Endodermal cell (in vitro differentiated cells): ENCODE results near the gene HDLBP. TPM values are rescaled to one million over a fixed set of nuclear protein-coding genes. Genes with fewer than 3 reads are reported as not detected.
"Not testable (repeated sequence)": the region's sequence is repeated elsewhere in the genome, so short reads cannot be mapped to it uniquely, and the experiment has no call there.

ENCODE experiments used
- DNase-seq: peaks from one replicate; pipeline ENCODE4 v3.0.0-alpha.2; 2017
- H3K27ac ChIP-seq: 2 replicates; pipeline ENCODE4 v1.5.1; 2013; ENCODE audit warnings: mild to moderate bottlenecking, low read depth, low read length, moderate library complexity
- H3K27me3 ChIP-seq: 2 replicates; pipeline ENCODE4 v1.6.1; 2013; ENCODE audit warnings: mild to moderate bottlenecking, low read length, moderate library complexity; ENCODE audit not compliant: insufficient read depth, control insufficient read depth, poor library complexity, severe bottlenecking
- H3K36me3 ChIP-seq: 2 replicates; pipeline ENCODE4 v1.7.0; 2013; ENCODE audit warnings: mild to moderate bottlenecking, low read length, moderate library complexity; ENCODE audit not compliant: control insufficient read depth, insufficient read depth
- H3K4me1 ChIP-seq: one replicate; pipeline ENCODE4 v1.7.0; 2013; ENCODE audit warnings: low read length; ENCODE audit not compliant: control insufficient read depth, insufficient read depth
- H3K4me3 ChIP-seq: 2 replicates; pipeline ENCODE4 v1.5.1; 2013; ENCODE audit warnings: mild to moderate bottlenecking, low read length, moderate library complexity
- H3K9ac ChIP-seq: 2 replicates; pipeline ENCODE4 v1.6.1; 2013; ENCODE audit warnings: mild to moderate bottlenecking, low read length, moderate library complexity; ENCODE audit not compliant: poor library complexity, severe bottlenecking; ENCODE audit errors: extremely low read depth
- H3K9me3 ChIP-seq: 2 replicates; pipeline ENCODE4 v1.6.1; 2013; ENCODE audit warnings: mild to moderate bottlenecking, low read length, moderate library complexity; ENCODE audit not compliant: control insufficient read depth
- H3K27ac Mint-ChIP-seq: 2 replicates; pipeline ENCODE4 v1.8.0; 2020; ENCODE audit warnings: mixed read lengths
- H3K27me3 Mint-ChIP-seq: 2 replicates; pipeline ENCODE4 v1.8.0; 2021; ENCODE audit warnings: mild to moderate bottlenecking, mixed read lengths; ENCODE audit not compliant: insufficient read depth
- H3K36me3 Mint-ChIP-seq: 2 replicates; pipeline ENCODE4 v1.8.0; 2020; ENCODE audit warnings: low read depth, mixed read lengths
- H3K4me1 Mint-ChIP-seq: 2 replicates; pipeline ENCODE4 v1.8.0; 2020; ENCODE audit warnings: mixed read lengths
- H3K4me3 Mint-ChIP-seq: 2 replicates; pipeline ENCODE4 v1.8.0; 2020; ENCODE audit warnings: mild to moderate bottlenecking, moderate library complexity, mixed read lengths
- H3K9me3 Mint-ChIP-seq: 2 replicates; pipeline ENCODE4 v1.8.0; 2020; ENCODE audit warnings: mild to moderate bottlenecking, mixed read lengths
- WGBS, 2 experiments: methylation state at CpG; one replicate each; pipeline versions ENCODE4 v1.1.5 to v1.1.7; 2013; ENCODE audit warnings: missing lambda C conversion rate in 2 of 2, mixed read lengths in 1 of 2; ENCODE audit not compliant: insufficient coverage in 1 of 2, insufficient read length in 1 of 2; 5-methylcytosine and 5-hydroxymethylcytosine counted together
- total RNA-seq, 2 donors: library from RNA; stranded (reverse); fragmentation: NEBNext Ultra II Directional in 1 of 2; extraction: Animal tissue kit (Norgen Biotek cat#: 25700) in 1 of 2; gene quantifications; 2 replicates in 1 of 2; 3 replicates in 1 of 2; pipeline ENCODE4 v1.2.1, GENCODE V29; 2021
- TF ChIP-seq, protein P1 (sequence below): fragments of 200-600 bp; sonication (generic); conservative IDR thresholded peaks from 2 replicates; pipeline ENCODE4 v1.5.0; 2021; ENCODE audit warnings: antibody characterized with exemption, mild to moderate bottlenecking

The HDLBP gene
- total RNA-seq, 2 donors from 2014 or later, result 344 to 374 TPM

GRCh38 chr2:241279828-241280227, 35.6 kb downstream of the HDLBP start:
- H3K9ac ChIP-seq, result no peak overlapping the region
- H3K9me3 Mint-ChIP-seq, result no peaks in the 10 kb centered on the region

GRCh38 chr2:241279413-241279812, 36.1 kb downstream of the HDLBP start:
- peaks cover 11% of the 10 kb centered on the region for H3K9me3 ChIP-seq
- Mint-ChIP-seq H3K36me3 (peaks cover 10% of the 10 kb centered on the region), H3K4me1 (peaks cover 12% of the 10 kb centered on the region), H3K4me3 (no peak overlapping the region), H3K27ac (peak overlapping the region; percentile 24), H3K9me3 (no peaks in the 10 kb centered on the region), H3K27me3 (no peaks in the 10 kb centered on the region)
- 77 to 82% methylated on average over 7 to 8 of the region's 8 CpGs for WGBS, 2 experiments
- peak overlapping the region; percentile 36 for H3K27ac ChIP-seq
- TF ChIP-seq, protein P1, sequence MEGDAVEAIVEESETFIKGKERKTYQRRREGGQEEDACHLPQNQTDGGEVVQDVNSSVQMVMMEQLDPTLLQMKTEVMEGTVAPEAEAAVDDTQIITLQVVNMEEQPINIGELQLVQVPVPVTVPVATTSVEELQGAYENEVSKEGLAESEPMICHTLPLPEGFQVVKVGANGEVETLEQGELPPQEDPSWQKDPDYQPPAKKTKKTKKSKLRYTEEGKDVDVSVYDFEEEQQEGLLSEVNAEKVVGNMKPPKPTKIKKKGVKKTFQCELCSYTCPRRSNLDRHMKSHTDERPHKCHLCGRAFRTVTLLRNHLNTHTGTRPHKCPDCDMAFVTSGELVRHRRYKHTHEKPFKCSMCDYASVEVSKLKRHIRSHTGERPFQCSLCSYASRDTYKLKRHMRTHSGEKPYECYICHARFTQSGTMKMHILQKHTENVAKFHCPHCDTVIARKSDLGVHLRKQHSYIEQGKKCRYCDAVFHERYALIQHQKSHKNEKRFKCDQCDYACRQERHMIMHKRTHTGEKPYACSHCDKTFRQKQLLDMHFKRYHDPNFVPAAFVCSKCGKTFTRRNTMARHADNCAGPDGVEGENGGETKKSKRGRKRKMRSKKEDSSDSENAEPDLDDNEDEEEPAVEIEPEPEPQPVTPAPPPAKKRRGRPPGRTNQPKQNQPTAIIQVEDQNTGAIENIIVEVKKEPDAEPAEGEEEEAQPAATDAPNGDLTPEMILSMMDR, result no peak
- H3K9ac ChIP-seq, result no peak overlapping the region
- H3K4me1 ChIP-seq, result peaks cover 13% of the 10 kb centered on the region
- DNase-seq, result no peak
- H3K4me3 ChIP-seq, result no peak overlapping the region
- H3K36me3 ChIP-seq, result no peaks in the 10 kb centered on the region
- no peaks in the 10 kb centered on the region for H3K27me3 ChIP-seq

More at GRCh38 chr2:241279828-241280227, 35.6 kb downstream of the HDLBP start:
- Histone ChIP-seq H3K4me3 (no peak overlapping the region), H3K4me1 (peaks cover 13% of the 10 kb centered on the region), H3K9me3 (peaks cover 11% of the 10 kb centered on the region), H3K27ac (peak overlapping the region; percentile 36), H3K36me3 (no peaks in the 10 kb centered on the region), H3K27me3 (no peaks in the 10 kb centered on the region)
- peaks cover 10% of the 10 kb centered on the region for H3K36me3 Mint-ChIP-seq
- no peak overlapping the region for H3K4me3 Mint-ChIP-seq
- no peak for DNase-seq
- H3K4me1 Mint-ChIP-seq, result peaks cover 12% of the 10 kb centered on the region
- 83 to 91% methylated on average over 1 to 3 of the region's 3 CpGs for WGBS, 2 experiments
- TF ChIP-seq, protein P1, result no peak
- H3K27me3 Mint-ChIP-seq, result no peaks in the 10 kb centered on the region
- H3K27ac Mint-ChIP-seq, result peak overlapping the region; percentile 24

DNA sequence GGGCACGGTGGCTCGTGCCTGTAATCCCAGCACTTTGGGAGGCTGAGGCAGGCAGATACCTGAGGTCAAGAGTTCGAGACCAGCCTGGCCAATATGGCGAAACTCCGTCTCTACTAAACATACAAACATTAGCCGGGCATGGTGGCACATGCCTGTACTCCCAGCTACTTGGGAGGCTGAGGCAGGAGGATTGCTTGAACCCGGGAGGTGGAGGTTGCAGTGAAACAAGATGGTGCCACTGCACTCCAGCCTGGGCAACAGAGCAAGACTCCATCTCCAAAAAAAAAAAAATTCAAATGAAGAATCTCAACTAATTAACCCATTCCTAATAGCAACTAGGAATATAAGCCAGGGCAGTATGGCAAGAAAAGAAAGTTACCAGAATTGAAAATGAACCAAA, 37.2 kb downstream of the HDLBP start:
- not testable (repeated sequence) for H3K36me3 ChIP-seq, H3K27ac Mint-ChIP-seq, H3K9ac ChIP-seq, H3K9me3 Mint-ChIP-seq, H3K4me3 Mint-ChIP-seq, H3K36me3 Mint-ChIP-seq, H3K4me3 ChIP-seq, DNase-seq, H3K27me3 ChIP-seq, H3K27me3 Mint-ChIP-seq, H3K27ac ChIP-seq
- peaks cover 11% of the 10 kb centered on the region for H3K9me3 ChIP-seq
- peaks cover 13% of the 10 kb centered on the region for H3K4me1 ChIP-seq
- H3K4me1 Mint-ChIP-seq, result peaks cover 17% of the 10 kb centered on the region
- 84 to 94% methylated on average over 4 to 7 of the region's 7 CpGs for WGBS, 2 experiments

DNA sequence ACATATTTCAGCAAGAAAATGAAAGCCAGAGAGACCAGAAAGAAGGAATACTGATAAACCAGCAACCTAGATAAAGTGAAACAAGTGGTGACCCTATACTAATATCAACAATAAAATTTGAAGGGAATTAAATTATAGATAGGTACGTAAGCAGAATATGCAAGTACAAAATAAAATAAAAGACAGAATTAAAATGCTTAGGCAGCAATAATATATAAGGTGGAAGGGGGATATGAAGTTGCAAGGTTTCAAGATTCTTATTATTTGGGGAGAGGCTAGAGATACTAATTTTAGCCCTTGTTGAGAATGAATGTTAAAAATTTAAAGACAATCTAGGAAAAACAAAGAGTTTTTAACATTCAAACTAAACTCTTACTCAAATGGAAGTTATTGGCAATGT, 39.6 kb downstream of the HDLBP start:
- H3K9ac ChIP-seq, result no peak overlapping the region
- Mint-ChIP-seq H3K27me3 (no peaks in the 10 kb centered on the region), H3K27ac (no peak overlapping the region), H3K4me3 (no peak overlapping the region), H3K9me3 (no peaks in the 10 kb centered on the region), H3K36me3 (peaks cover 8% of the 10 kb centered on the region), H3K4me1 (peaks cover 27% of the 10 kb centered on the region)
- peaks cover 11% of the 10 kb centered on the region for H3K9me3 ChIP-seq
- H3K4me1 ChIP-seq, result peaks cover 18% of the 10 kb centered on the region
- no peak overlapping the region for H3K4me3 ChIP-seq
- no peaks in the 10 kb centered on the region for H3K36me3 ChIP-seq
- DNase-seq, result no peak
- TF ChIP-seq, protein P1, result no peak
- no peak overlapping the region for H3K27ac ChIP-seq
- H3K27me3 ChIP-seq, result no peaks in the 10 kb centered on the region
- 100% methylated on average over 1 of the region's 1 CpG; no CpG with 5 or more reads in 1 of the 2 experiments for WGBS, 2 experiments
